Activated CD4-positive, alpha-beta T cell treated with anti-CD3 and anti-CD28 coated beads, Interleukin-10, Interleukin-2, amounts not matched to agents 100 ng/mL and 50 ng/mL, durations not matched to agents 16 hours and 8 hours (primary cell): Measurements from ENCODE around the gene ANKRD23.
"Not testable (repeated sequence)": the region's sequence is repeated elsewhere in the genome, so short reads cannot be mapped to it uniquely, and the experiment has no call there.

Source experiments
- DNase-seq: peaks from one replicate; pipeline ENCODE4 v3.0.0-alpha.2; 2020

ANKRD23 gene

GRCh38 chr2:96843538-96844268, at the start of gene ANKRD23:
Gene ANKRD23, minus strand, starts transcription at chr2:96844021. Its CDS starts 29 bp downstream, at chr2:96843992.
- no peak for DNase-seq

GRCh38 chr2:96891591-96892333, 47.9 kb upstream of the ANKRD23 start:
- no peak for DNase-seq

- no peak for DNase-seq
Measured at GRCh38 chr2:96890726-96891385, 47.0 kb upstream of the ANKRD23 start.

GRCh38 chr2:96890252-96890651, 46.4 kb upstream of the ANKRD23 start:
- no peak for DNase-seq

GRCh38 chr2:96889502-96889901, 45.7 kb upstream of the ANKRD23 start:
- DNase-seq, result not testable (repeated sequence)

- no peak for DNase-seq
Measured at GRCh38 chr2:96888072-96889011, 44.5 kb upstream of the ANKRD23 start.

GRCh38 chr2:96887493-96888012, 43.7 kb upstream of the ANKRD23 start:
- no peak for DNase-seq

GRCh38 chr2:96885432-96886347, 41.9 kb upstream of the ANKRD23 start:
- no peak for DNase-seq

GRCh38 chr2:96884299-96885094, 40.7 kb upstream of the ANKRD23 start:
- DNase-seq, result no peak

GRCh38 chr2:96883306-96883705, 39.5 kb upstream of the ANKRD23 start:
- no peak for DNase-seq

GRCh38 chr2:96882906-96883305, 39.1 kb upstream of the ANKRD23 start:
- no peak for DNase-seq

- DNase-seq, result no peak
Measured at GRCh38 chr2:96882230-96882629, 38.4 kb upstream of the ANKRD23 start.

GRCh38 chr2:96881349-96882195, 37.8 kb upstream of the ANKRD23 start:
- DNase-seq, result no peak

GRCh38 chr2:96880891-96881273, 37.1 kb upstream of the ANKRD23 start:
- no peak for DNase-seq

GRCh38 chr2:96879545-96880040, 35.8 kb upstream of the ANKRD23 start:
- no peak for DNase-seq

- no peak for DNase-seq
Measured at GRCh38 chr2:96878796-96879544, 35.1 kb upstream of the ANKRD23 start.

GRCh38 chr2:96878171-96878570, 34.4 kb upstream of the ANKRD23 start:
- DNase-seq, result no peak

GRCh38 chr2:96877631-96878092, 33.8 kb upstream of the ANKRD23 start:
- DNase-seq, result no peak
